GM12891 (cell line): ENCODE measurements around the gene RERE.

Experiments used
- POLR2A ChIP-seq: IDR thresholded peaks from 2 replicates; pipeline ENCODE4 v1.6.1; 2011; ENCODE audit warnings: low read depth, low read length, control low read depth
- POLR2AphosphoS5 ChIP-seq: IDR thresholded peaks from 2 replicates; pipeline ENCODE4 v1.6.1; 2011; ENCODE audit warnings: low read depth, low read length, control low read depth
- TAF1 ChIP-seq: IDR thresholded peaks from 2 replicates; pipeline ENCODE4 v1.6.1; 2011; ENCODE audit warnings: low read depth, low read length, control low read depth

DNA sequence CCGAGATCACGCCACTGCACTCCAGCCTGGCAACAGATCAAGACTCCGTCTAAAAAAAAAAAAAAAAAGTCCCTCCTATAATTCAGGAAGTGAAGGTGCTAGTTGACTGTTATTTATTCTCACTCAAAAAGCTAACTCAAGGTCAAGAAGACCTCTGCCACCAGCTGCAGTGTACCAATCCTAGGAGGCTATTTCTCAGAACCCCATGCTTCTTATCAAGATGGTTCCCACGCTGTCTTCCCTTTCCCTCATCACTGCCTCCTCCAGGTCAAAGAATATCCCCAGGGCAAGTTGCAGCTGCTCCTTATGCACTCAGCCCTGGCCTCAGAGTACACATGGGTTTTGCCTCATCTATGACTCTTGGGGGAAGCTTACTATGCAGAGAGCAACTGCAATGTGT, 53.6 kb downstream of the RERE start:
- no peak for TF ChIP-seq POLR2A
- no peak for TF ChIP-seq POLR2AphosphoS5
- TF ChIP-seq TAF1 = no peak
